Measurements from ENCODE around the gene UCK1. TPM values are rescaled to one million over a fixed set of nuclear protein-coding genes. Genes with fewer than 3 reads are reported as not detected.
A peak's percentile ranks its signal among the peaks of the same experiment; 100 is the strongest.

The UCK1 gene
- total RNA-seq = 24.6 TPM
- long read RNA-seq, transcript UCK1-202 (7 exons, 2,051 nt) = minor isoform, 6 of 104 reads
- long read RNA-seq, transcript UCK1-204 (7 exons, 2,167 nt) = major isoform, 85 of 104 reads
- long read RNA-seq, partial matches to known transcripts = 4 of 104 reads
- long read RNA-seq, other reads (novel, unspliced or antisense) = 9 of 104 reads

- peak; percentile 93 for DNase-seq (ENCODE audit: low spot score)
These were observed at the start of gene UCK1 for GRCh38 chr9:131530920-131531832. UCK1 (minus strand) TSS chr9:131531263; CDS start chr9:131531174, 89 bp downstream.

GRCh38 chr9:131580358-131580757 lies 49.3 kb upstream of the UCK1 start:
- DNase-seq (ENCODE audit: low spot score) = no peak

GRCh38 chr9:131579789-131580211 lies 48.7 kb upstream of the UCK1 start:
- no peak for DNase-seq (ENCODE audit: low spot score)

- no peak for DNase-seq (ENCODE audit: low spot score)
These were observed 47.9 kb upstream of the UCK1 start for GRCh38 chr9:131578731-131579504.

GRCh38 chr9:131578021-131578420 lies 47.0 kb upstream of the UCK1 start:
- no peak for DNase-seq (ENCODE audit: low spot score)

GRCh38 chr9:131577005-131578000 lies 46.2 kb upstream of the UCK1 start:
- no peak for DNase-seq (ENCODE audit: low spot score)

- DNase-seq (ENCODE audit: low spot score) = no peak
These were observed 45.1 kb upstream of the UCK1 start for GRCh38 chr9:131575946-131576853.

- DNase-seq (ENCODE audit: low spot score) = no peak
These were observed 43.9 kb upstream of the UCK1 start for GRCh38 chr9:131574730-131575640.

GRCh38 chr9:131567910-131568309 lies 36.8 kb upstream of the UCK1 start:
- no peak for DNase-seq (ENCODE audit: low spot score)

GRCh38 chr9:131566158-131566557 lies 35.1 kb upstream of the UCK1 start:
- DNase-seq (ENCODE audit: low spot score) = no peak

- DNase-seq (ENCODE audit: low spot score) = no peak
These were observed 34.3 kb upstream of the UCK1 start for GRCh38 chr9:131565369-131565768.

- DNase-seq (ENCODE audit: low spot score) = no peak
These were observed 31.2 kb upstream of the UCK1 start for GRCh38 chr9:131562032-131562959.

GRCh38 chr9:131559421-131560000 lies 28.4 kb upstream of the UCK1 start:
- no peak for DNase-seq (ENCODE audit: low spot score)

- no peak for DNase-seq (ENCODE audit: low spot score)
These were observed 26.9 kb upstream of the UCK1 start for GRCh38 chr9:131557855-131558548.

GRCh38 chr9:131555841-131556673 lies 25.0 kb upstream of the UCK1 start:
- DNase-seq (ENCODE audit: low spot score) = no peak
